ENCODE measurements around the gene TBC1D10A.

The TBC1D10A gene

DNA sequence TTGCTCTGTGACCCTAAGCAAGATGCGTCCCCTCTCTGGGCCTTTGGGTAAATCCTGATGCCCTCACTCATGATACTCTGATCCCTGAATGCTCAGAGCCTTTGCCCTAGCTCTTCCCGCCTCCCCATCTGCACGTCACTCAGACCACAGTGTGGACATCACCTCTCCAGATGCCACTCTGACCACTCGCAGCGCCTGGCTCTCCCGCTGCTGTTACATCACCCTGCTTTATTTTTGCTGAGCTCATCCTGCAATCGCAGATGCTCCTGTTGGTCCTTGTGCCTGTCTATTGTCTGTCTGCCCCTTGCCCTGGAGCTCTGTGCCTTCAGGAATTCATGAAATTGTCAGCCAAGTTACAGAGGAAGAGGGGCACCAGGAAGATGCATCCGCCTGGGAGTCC, 65.6 kb downstream of the TBC1D10A start:
- peak; percentile 26 to 42 for DNase-seq
- TF ChIP-seq POLR2A (IDR thresholded peaks at IDR 0.05; ENCODE audit: low read length) (peak; percentile 29), GATA1 (IDR thresholded peaks at IDR 0.05; ENCODE audit: low read depth, low read length) (no peak)

DNA sequence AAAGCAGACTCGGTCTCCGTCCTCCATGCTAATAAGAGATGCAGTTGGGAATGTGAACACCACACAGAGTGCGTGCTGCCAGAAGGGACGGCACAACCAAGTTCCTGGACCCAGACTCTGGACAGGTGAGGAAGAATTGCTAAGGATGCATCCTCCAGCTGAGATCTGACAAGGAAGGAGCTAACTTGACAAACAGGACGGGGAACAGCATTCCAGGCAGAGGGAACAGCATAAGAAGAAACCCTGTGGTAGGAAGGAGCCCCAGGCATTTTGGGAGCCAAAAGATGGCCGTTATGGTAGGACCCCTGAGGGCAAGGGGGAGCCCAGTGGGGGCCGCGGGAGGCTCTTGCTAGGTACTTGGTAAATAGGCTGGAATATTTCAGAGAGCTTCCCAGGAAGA, 66.1 kb downstream of the TBC1D10A start:
- DNase-seq, result no peak
- TF ChIP-seq POLR2A (IDR thresholded peaks at IDR 0.05; ENCODE audit: low read length) (no peak), GATA1 (IDR thresholded peaks at IDR 0.05; ENCODE audit: low read depth, low read length) (no peak)

DNA sequence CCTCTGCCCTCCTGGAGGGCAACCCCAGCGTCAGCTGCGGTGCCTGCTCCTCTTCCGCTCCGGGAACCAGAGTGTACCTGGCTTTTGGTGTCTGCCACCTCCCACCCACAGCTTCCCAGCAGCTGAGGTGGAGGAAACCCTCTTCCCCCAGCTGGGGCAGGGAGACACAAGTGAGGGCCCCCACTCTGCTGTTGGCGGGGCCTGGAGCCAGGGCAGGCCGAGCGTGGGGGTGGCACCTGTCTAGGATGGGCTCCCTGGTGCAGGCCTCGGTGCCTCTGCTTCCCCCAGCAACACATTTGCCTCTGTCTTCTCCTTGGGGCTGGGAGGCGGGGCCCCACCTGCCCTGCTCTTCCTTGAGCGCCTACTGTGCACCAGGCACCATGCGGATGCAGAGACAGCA, 66.5 kb downstream of the TBC1D10A start:
- no peak for TF ChIP-seq GATA1 (IDR thresholded peaks at IDR 0.05; ENCODE audit: low read depth, low read length)
- TF ChIP-seq POLR2A (IDR thresholded peaks at IDR 0.05; ENCODE audit: low read length), result no peak
- no peak for DNase-seq

DNA sequence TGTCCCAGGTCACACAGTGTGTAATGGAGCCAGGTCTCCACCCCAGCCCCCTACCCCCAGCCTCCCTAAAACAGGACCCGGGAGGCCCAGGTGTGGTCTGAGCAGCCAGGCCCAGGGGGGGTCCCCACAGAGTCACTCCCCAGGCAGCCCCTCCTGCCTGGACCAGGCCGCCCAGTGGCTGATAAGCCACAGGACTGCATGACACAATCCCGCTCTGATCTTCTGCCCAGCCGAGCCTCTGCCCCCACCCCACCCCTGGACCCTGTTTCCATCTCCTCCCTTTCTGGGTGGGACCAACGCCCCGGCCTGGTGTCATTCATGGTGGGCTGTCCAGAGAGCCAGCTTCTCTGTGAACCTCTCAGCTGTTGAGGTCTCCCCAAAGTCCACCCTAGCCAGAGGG, 72.4 kb downstream of the TBC1D10A start:
- peak in 1 of 2 experiments; percentile 23 for DNase-seq
- TF ChIP-seq POLR2A (IDR thresholded peaks at IDR 0.05; ENCODE audit: low read length) (no peak), GATA1 (IDR thresholded peaks at IDR 0.05; ENCODE audit: low read depth, low read length) (no peak)

DNA sequence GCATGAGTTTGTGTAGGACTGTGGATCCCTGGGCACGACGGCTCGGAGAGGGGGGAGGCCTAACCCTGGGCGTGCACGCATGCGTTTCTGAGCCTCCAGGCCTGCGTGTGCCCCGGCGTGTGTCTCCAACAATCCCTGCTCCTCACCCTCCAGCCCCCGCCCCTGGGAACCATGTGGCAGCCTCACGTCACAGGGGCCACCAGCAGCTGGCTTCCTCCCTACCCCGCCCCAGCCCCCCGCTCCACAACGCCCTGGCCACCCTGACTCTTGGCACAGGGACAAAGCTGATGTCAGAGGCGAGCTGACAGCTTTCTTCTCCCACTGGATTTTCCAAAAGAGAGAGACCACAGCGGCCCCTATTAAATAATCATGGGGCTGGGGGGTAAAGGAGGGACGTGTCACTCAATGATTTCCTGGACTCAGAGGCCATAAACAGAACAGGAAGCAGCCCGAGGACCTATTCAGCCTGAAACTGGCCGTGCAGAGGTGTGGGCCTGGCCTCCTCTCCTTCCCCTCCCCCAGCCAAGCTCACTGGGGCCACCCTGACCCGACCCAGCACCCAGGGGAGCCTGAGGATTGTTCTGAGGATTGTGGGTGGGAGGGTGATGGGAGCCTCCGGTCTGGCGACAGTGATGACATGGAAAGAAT, 73.4 kb downstream of the TBC1D10A start:
- TF ChIP-seq POLR2A (IDR thresholded peaks at IDR 0.05; ENCODE audit: low read length) (no peak), GATA1 (IDR thresholded peaks at IDR 0.05; ENCODE audit: low read depth, low read length) (no peak)
- DNase-seq, result peak in 1 of 2 experiments; percentile 35

DNA sequence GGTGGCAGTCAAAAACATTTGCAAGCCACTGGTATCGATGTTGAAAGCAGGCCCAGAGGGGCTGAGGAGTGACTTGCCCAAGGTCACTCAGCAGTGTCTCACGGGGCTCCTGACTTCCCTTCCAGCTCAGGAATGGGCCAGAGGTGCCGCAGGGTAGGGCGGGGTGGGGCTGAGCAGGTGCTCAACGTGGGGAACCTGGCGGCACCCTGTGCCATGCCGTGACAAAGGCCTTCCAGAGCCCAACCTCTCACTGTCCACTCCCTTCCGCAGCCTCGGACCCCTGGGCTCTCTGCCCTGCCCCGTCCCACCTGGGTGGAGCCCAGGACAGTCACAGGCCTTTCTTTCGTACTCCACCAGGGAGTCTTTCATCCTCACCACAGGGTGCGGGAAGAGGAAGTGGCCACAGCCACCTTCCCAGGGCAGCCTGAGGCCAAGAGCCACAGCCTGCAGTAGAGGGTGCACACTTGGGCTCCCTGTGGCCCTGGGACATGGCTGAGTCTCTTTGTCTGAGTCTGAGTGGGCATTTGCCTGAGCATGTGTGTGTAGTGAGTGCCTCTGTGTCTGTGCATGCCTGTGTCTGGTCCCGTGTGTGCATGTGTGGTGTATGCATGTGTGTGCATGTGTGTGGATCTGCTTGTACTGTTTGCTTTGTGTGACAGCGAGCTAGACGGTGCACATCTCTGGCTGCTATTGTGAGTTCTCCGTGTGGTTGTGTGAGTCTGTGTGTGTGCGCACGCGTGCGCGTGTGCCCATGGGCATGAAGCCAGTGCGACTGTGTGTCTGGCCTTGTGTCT, 74.1 kb downstream of the TBC1D10A start:
- DNase-seq, result no peak

DNA sequence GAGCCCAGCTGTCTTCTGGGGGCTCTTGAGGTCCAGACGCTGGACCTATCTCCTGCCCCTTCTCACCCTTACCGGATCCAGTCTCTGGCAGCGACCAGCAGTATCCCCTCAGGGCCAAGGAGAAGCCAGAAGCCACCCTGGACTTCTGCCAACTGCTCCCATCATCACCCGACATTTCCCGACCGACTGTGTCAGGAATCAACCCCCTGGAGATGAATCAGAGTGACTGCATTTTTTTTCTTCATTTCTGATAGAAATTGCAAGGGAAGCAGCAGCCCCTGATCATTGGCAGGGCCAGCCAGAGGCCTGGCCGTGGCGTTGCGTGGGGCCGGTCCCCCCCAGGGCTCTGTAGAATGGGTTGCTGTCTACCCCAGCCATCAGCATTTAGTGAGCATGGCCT, 75.0 kb downstream of the TBC1D10A start:
- TF ChIP-seq POLR2A (IDR thresholded peaks at IDR 0.05; ENCODE audit: low read length) (no peak), GATA1 (IDR thresholded peaks at IDR 0.05; ENCODE audit: low read depth, low read length) (no peak)
- DNase-seq, result no peak

More for the DNA sequence above, 74.1 kb downstream of the TBC1D10A start:
- no peak for TF ChIP-seq POLR2A (IDR thresholded peaks at IDR 0.05; ENCODE audit: low read length)
- no peak for TF ChIP-seq GATA1 (IDR thresholded peaks at IDR 0.05; ENCODE audit: low read depth, low read length)

DNA sequence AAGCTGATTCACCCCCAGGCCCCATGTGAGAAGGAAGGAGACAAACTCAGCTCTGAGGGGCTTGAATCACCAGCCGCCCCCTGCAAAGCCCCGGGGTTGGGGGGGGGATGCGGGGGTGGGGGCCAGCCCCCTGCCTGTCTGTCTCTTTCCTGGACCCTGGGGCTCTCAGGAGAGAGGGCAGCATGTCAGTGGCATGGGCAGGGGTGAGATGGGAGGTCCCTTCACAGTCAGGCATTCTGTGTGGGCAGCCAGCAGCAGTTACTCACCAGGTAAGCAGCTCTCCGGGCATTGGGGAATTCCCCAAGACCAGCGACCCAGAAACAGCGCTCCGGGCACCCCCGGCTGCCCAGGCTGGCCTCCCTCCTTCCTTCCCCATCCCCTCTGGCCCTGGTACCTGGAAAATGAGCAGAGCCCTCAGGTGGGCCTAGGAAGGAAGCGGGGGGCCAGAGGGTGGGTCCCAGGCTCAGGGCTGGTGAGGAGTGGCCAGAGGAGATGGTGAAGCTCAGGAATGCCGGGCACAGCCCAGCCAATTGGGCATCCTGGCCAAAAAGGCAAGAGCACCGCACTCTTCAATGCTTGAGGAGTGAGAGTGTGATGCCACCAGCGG, 76.0 kb downstream of the TBC1D10A start:
- TF ChIP-seq GATA1 (IDR thresholded peaks at IDR 0.05; ENCODE audit: low read depth, low read length) (no peak), POLR2A (IDR thresholded peaks at IDR 0.05; ENCODE audit: low read length) (no peak)
- no peak for DNase-seq

DNA sequence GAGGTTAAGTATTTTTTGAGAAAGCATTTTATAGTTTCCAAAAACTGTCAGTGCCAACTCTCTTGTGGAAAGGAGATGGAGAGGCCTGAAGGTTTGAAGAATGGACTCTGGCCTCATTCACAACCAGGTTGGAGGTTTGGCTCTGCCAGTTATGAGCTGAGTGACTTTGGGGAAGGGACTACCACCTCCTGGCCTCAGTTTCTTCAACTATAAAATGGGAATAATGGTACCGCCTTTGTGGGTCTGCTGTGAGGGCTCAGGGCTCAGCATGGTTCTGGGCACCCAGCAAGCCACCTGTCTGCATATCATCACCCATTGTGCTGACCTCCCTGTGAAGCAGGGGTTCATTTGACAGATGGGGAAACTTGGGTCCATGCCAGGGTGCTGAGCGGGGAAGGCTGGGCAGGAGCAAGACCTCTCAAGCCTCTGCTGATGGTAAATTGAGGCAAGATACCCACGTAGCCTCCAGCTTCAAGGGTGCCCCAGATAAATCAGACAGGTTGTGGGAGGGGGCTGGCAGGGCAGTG, 76.6 kb downstream of the TBC1D10A start:
- no peak for DNase-seq
- TF ChIP-seq GATA1 (IDR thresholded peaks at IDR 0.05; ENCODE audit: low read depth, low read length), result no peak
- TF ChIP-seq POLR2A (IDR thresholded peaks at IDR 0.05; ENCODE audit: low read length), result no peak

DNA sequence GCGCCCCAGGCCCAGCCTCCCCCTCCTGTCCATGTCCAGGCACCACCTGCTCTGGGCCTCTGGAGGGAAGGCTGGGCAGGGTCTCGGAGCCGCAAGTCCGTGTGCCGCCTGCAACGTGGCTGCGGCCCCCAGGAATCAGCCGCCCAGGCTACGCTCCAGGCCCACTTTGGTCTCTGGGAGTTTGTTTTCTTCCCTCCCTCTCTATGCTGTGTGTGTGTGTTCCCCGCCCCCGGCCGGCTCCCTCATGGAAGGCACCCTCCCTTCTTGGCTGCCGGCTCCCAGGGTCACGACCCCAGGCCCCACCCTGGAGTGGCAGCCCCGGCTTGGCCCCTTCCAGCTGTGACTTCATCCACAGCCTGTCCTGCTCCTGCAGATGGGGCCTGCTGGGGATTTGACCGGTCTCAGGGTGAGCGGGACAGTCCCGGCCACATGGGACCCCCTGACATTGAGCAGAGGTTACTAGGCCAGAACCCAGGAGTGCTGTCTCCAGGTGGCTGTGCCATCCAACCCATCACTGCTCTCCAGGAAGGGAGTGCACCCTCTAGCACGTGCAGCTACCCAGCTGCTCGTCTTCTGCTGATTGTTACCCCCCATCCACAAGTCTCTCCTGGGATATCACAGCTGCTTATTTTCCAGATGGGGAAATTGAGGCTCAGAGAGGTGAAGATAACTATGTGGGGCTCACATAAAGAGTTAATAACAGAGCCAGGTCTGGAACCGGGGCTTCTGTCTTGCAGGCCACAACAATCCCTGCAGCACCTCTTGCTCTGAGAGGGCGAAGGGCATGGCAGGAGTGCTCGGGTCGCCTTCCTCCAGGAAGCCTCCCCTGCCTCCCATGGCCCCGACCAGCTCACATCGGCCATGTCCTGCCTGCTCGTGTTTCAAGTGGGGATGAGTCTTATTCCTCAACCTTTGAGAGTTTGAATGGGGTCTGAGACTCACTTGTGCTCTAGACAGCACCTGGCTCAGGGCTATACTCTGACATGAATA, 77.4 kb downstream of the TBC1D10A start:
- no peak for TF ChIP-seq POLR2A (IDR thresholded peaks at IDR 0.05; ENCODE audit: low read length)
- no peak for TF ChIP-seq GATA1 (IDR thresholded peaks at IDR 0.05; ENCODE audit: low read depth, low read length)

DNA sequence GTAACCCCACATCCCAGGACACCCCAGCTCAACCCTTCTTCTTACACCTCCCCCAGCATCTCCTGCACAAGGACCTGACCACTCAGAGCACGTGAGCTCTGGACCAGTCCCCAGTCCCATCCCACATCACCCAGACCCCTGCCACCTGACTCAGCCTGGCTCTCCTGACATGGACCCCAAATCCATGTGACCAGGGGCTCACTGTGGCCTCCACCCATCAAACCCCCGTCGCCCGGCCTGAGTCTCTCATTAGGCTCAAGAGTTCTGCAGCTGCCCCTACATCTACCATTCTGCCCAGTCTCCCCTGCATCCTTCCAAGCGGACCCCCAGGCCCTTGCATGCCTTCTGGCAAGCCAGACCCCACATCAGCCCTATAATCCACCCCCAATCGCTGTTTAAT, 78.3 kb downstream of the TBC1D10A start:
- no peak for DNase-seq
- TF ChIP-seq POLR2A (IDR thresholded peaks at IDR 0.05; ENCODE audit: low read length), result no peak
- no peak for TF ChIP-seq GATA1 (IDR thresholded peaks at IDR 0.05; ENCODE audit: low read depth, low read length)

More for the DNA sequence above, 77.4 kb downstream of the TBC1D10A start:
- peak in 1 of 2 experiments; percentile 34 for DNase-seq

DNA sequence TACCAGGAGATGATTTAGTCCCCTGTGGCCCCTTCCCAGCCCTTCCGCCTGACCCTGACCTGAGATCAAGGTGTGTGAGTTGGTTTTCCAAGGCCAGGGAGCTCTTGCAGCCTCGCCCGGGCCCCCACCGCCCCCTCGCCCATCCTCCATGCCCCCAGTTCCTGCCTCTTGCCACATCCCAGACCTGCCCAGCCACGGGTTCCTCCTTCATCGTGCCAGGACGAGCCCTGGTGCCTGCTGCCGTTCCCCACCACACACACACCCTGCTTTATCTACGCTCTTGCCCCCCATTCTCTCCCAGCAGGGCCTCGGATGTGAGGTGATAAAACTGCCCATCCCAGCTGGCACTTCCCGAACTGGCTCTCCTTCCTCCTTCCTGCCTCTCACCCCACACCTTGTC, 78.8 kb downstream of the TBC1D10A start:
- TF ChIP-seq POLR2A (IDR thresholded peaks at IDR 0.05; ENCODE audit: low read length), result no peak
- no peak for TF ChIP-seq GATA1 (IDR thresholded peaks at IDR 0.05; ENCODE audit: low read depth, low read length)
- DNase-seq, result no peak

DNA sequence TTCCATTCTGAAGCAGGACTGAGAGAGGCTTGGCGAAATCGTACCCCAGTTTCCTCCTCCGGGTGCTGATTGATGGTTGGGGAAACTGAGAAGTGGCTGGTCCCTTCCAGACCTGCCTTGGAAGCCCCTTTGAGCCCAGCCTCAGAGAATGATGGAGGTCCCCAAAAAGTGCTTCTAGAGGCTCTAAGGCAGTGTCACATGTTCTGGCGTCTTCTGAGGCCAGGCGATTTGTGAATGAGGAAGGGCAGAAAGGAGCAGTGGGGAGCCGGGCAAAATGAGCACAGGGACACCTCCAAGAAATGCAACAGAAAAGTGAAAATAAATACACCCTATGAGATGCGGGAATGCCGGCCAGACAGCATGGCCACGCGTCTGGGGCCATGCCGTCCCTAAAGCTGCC, 79.2 kb downstream of the TBC1D10A start:
- TF ChIP-seq GATA1 (IDR thresholded peaks at IDR 0.05; ENCODE audit: low read depth, low read length), result no peak
- TF ChIP-seq POLR2A (IDR thresholded peaks at IDR 0.05; ENCODE audit: low read length), result no peak

More for the DNA sequence above, 79.2 kb downstream of the TBC1D10A start:
- no peak for DNase-seq
